Measurements from ENCODE around the gene A4GALT.

The A4GALT gene

DNA sequence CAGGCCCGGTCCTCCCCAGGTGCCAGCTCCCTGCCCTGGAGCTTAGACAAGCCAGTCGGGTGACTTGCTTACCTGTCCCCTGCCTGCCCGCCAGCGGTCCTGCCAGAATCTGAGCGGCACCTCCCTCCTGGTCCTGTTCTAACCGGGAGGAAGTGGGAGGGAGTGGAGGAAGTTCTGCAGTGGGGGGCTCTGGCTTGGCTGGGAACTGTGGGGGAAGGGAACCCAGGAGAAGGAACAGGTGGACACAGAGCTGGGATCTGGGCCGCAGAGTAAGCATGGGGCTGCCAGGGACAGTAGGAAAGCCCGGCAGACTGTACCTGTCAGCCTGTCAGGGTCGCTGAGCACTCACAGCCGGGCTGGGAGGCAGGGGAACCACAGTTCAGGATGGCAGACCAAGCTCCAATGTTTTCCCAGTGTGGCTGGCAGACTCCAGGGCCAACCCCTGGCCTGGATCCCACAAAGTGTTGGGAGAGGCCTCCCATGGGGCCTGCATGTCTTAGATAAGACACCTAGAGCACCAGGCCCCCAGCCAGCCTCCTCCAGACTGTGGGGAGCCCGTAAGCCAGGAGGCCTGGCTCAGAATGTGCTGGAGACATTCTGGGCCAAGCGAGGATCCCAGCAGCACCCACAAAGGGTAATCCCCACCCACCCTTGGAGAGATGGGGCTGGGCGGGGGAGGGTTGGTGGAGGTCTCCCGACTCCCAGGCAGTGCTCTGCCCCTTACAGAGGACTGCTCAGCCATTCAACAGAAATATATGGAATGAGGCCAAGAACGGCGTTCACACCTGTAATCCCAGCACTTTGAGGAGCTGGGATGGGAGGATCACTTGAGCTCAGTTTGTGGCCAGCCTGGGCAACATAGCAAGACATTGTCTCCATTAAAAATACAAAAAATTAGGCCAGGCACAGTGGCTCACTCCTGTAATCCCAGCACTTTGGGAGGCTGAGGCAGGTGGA, 73.8 kb downstream of the A4GALT start:
- DNase-seq = no peak

DNA sequence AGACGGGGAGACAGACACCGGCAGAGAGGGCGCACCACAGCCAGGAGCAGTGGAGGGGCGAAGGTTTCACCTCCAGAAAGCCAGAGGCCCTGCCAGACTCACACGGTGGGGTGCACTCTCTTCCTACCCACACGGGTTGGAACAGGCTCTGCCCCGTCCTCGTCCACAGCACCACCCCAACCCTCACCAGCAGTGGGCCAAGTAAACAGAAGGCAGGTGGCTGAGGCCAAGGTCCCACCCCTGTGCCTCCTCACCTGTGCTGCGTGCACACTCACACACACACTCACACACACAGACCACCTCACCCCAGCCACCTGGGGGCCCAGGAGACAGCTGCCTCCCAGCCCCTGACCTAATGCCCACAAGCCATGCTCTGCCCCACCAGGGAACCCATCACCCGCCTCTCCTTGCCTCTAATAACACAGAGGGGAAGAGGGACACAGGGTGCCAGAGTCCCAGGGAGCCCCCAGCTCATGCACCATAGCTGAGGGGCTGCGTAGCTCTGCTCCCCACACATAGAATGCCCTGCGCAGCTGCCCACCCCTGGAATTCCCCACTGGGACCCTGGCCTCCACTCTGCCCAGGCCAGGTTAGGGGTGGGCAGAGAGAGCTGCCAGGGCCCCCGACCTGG, 74.6 kb downstream of the A4GALT start:
- DNase-seq = no peak

DNA sequence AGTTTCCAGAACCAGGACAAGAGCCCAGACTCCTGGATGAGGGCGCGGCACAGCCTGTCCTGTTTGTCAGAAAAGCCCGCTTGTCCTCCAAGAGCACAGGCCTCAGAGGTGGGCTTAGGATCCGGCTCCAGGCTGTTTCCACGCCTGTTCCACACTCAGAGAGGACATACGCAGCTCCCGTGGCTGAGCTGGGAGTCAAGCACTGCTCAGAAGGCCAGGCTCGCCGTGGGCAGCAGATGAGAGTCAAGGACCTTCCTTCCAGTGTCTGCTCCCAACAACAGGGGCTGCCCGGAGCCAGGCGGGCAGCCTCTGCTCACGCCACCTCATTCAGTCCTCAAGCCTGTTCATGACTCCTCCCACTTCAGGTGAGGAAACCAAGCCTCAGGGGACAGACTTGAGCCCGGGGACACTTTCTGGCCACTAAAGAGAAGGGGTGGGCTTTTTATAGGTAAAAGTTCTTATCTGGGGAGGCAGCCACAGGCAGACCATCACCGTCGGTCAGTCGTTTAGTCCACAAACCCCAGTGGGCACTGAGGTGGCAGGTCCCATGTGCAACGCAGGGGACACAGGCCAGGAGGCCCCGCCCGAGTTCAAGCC, 75.2 kb downstream of the A4GALT start:
- no peak for DNase-seq

DNA sequence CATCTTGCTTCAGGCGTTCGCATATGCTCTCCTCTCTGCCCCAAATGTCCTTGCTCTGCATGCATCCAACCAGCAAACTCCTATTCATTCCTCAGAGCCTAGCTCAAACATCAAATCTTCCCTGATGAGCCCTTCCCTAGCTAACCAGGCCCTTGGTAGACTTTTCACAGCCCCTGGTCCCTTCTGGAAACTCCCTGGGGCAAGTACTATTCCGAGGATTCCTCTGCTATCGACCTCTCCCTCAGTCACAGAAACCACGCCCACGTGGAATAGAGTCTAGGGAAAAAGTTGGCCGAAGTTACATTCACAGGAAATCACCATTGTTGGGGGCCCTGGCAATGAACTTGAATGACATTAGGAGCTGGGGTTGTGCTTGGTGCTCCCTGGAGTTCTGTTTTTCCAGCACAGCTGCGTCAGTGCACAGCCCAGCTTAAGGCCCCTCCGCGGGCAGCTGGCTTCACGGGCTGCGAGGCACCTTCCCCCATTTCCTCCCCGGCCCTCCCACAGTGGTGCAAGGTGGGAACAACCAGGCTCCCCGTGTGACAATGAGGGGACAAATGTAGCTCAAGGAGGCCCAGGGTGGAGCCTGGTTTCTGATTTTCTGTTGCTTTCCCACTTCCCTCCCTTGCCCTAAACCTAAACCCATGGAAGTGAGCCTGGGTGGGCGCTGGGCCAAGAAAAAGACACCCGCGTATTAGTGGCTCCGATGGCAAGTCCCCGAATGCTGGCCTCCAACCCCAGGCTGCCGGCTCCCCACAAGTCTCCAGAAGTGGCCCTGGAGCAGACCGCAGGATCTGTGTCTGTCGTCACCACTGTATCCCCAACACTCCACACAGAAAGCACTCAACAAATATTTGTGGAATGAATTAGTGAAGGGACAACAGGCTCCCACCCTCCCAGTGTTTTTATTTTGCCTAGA, 76.0 kb downstream of the A4GALT start:
- no peak for DNase-seq

DNA sequence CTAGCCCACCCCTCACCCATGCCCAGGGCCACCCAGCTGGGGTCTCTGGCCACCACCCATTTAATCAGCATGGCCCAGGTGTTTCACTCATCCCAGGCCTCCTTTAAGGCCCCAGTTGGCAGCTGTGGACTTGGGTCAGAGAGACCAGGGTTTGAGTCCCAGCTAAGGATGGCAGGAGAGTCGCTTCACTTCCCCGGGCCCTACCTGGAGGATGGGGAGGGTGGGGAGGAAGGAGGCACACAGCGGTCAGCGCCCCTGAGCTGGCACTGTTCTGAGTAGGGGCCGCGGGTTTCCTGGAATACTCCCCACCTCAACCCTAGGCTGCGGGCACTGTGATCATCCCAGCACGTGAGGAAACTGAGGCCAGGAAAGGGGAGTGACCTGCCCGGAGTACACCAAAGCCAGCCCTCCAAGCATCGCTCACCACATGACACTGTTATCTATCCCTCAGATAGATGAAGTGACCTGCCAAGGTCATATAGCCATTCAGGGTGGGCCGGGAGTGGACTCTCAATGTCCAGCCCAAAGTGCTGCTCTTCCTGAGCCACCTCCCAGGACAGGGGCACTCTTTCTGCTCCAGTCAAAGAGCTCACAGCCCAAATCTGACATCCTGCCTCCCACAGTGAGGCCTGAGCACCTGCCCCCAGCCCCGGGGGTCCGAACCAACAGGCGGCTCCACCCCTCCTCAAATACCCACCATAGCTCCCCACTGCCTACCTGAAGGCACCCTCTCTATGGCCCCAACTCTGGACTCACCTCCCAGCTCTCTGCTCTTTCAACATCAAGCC, 76.8 kb downstream of the A4GALT start:
- DNase-seq = no peak

DNA sequence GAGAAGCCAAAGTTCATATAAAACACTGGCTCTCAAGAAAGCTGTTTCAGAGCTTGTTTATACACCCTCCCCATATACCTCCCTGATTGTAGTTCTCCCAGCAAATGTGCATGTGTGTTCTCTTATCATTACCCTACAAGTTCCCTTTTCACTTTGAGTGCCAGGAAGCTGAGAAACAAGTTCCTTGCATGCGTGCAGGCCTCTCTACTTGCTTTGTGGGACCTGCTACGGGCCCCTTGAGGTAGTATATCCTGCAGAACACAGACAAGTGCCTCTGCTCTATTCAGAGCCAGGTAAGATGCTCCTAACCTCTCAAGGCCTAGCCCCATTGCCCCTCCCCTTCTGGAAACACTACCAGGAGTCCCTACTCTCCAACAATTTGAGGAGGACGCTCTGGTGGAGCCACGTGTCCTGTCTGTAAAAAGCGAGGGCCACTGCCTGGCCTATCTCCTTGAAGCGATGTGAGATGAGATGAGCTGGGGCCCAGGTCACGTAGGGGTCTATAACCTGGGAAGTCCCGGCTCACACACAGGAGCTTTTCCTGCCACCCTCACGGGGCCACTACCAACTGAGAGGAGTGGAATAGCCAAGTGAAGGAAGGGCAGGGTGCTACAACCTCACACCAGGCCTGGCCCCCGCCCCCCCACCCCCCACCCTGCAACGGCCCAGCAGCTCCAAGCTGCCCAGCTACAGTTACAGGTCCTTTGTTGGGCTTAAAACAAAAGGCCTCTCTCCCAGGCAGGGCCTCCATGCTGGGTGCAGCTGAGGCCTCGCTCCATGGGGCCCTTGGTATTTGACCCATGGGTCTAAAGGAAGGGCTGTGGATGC, 77.7 kb downstream of the A4GALT start:
- no peak for DNase-seq

Measured in activated T-cell treated with anti-CD3 and anti-CD28 coated beads, Interleukin-2, amount 50 U/mL, for 48 hours (primary cell).